Posterior cingulate gyrus (tissue), 11 donors: Measurements from ENCODE around the gene PRR33.

Experiments
- DNase-seq, 10 donors: peaks; one replicate each; pipeline versions ENCODE4 v3.0.0 to v3.0.0-alpha.2; 2020 to 2021; ENCODE audit warnings: mixed read lengths in 3 of 10
- intact Hi-C: fragments of 100-400 bp; cut with DNase I; formaldehyde crosslinking; loops from one replicate; pipeline ENCODE4 v1.15.1; 2023

PRR33 gene

DNA sequence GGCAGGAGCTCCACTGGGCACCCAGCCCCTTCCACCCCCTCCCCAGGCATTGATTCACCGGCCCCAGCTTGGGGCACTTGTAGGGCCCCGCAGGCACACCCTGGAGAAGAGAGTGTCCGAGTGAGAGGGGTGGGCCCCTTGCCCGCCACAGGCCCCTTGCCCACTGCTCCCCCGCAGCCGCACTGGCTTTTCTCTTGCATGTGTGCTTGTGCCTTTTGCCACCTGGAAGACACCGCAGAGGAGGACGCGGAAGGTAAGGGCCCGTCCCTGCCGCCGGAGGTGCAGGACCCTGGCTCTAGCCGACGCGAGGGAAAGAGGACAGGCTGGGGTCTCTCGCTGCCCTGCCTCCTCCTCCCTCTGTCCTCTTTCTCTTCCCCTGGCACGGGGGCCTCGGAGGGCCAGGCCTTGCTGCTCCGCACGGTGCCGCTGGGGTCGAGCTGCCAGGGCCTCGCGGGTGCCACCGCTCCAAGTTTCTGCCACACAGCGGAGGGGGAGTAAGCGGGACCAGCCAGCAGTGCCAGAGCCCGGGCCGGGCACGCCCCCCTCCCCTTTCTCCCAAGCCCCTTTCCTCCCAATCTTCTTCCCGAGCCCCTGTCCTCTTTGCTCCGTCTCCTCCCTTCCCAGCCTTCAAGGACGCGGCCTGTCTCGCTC is 37.3 kb upstream of the PRR33 start:
- peak in 4 of 10 donors; percentile 15 to 76 (median 65) for DNase-seq
- intact Hi-C loops, result no loop called here

GRCh38 chr11:1928470-1928890 is 36.8 kb upstream of the PRR33 start:
- intact Hi-C loops, result no loop called here
- peak in 4 of 10 donors; percentile 9 to 76 (median 70) for DNase-seq

DNA sequence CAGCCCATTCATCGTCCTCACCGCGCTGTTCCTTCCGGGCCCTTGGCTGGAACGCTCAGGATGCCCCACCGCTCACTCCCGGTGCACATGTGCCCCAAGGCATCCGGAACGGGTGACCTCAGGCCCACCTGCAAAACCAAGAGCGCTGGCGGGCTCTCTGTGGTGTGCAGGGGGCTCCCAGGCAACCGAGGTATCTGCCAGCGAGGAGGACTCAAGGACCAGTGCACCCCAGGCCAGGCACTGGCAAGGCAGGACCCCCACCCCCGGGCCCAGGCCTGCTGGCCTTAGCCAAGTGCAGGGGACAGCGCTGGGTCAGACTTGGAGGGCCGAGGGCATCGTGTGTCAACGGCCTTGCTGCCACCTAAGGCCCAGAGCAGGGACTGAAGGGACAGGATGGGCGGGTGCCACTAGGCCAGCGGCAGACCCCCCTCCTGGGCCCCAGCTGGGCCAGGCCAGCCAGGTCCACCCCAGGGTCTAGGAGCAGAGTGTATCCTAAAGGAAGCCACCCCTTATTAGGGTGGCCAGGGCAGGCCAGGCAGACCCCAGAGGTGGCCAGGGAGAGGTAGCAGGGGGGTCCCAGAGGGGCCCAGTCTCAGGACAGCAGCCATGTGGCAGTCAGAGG is 36.3 kb upstream of the PRR33 start:
- peak in 4 of 10 donors; percentile 24 to 84 (median 57) for DNase-seq
- intact Hi-C loops, result no loop called here

GRCh38 chr11:1927026-1927847 is 35.5 kb upstream of the PRR33 start:
- intact Hi-C loops, result no loop called here
- DNase-seq, result peak in 4 of 10 donors; percentile 24 to 78 (median 53)

DNA sequence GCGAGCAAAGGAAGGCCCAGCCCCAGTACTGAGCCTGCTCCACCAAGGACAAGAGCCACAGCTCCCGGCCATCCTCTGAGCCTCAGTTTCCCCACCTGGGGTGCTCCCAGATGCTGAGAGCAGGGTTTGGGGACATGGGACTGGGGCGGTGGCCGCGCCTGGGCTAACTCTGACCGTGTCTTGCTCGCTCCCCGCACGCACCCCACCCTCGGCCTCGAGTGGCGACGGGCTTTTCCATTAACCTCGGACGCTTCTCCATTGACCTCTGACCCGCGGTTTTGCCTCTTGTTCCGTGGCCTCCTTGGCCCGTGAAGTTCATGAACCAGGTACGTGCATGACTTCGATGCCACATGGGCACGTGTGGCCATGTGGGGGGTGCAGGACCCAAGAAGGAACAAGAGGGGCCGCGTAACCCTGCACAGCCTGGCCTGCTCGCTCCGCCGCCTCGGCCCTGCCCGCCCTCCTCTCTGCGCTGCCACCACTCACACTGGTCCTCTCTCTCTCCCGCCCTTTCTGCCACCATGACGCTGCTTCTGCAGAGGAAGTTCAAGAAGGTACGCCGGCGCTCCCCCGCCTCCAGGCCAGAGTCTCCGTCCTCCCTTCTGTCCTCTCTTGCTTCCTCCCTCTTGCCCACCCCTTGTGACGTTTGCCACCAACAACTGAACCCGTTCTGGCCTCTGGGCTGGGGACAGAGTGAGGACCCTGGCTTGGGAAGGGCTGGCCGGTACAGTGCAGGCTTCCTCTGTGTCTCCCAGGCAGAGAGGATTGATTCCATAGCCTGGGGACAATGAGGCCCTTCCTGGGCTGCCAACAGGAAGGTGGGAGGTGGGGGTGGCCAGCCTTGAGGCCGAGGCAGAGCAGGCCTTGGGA is 34.7 kb upstream of the PRR33 start:
- intact Hi-C loops, result no loop called here
- DNase-seq, result peak in 4 of 10 donors; percentile 19 to 72 (median 60)

DNA sequence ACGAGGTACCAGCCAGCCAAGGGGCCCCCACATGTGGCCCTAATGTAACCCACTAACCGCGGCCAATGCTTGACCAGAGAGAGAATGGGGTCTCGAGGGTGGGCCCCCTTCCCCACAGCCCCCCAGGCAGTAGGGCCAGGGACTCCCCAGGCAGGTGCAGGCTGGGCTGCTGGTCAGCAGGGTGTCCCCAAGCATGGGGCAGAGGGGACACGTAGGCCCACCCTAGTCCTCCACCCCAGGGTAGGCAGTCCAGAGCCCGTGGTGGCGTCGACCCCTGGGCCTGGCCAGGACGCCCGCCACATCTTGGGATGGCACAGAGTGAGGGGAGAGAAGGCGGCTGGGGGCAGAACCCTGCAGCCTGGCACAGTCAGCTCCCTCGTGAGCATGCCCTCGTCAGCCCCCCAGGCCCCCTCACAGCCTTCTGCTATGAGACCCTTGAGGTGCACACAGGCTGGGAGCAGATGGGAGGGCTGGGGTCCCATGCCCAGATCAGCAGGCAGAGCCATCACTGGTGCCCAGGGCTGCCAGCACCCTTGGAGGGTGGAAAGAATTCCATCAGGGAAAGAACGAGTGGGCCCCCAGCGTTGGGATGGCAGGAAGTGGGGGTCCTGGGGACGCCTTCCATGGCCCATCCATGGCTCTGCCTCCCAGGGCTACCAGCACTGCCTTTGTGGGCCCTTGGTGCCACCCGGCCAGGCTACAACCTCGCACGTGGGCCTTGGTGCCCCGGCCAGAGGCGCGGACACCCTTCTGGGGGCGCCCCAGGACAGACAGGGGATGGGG is 33.9 kb upstream of the PRR33 start:
- peak in 4 of 10 donors; percentile 15 to 80 (median 56) for DNase-seq
- intact Hi-C loops, result no loop called here

DNA sequence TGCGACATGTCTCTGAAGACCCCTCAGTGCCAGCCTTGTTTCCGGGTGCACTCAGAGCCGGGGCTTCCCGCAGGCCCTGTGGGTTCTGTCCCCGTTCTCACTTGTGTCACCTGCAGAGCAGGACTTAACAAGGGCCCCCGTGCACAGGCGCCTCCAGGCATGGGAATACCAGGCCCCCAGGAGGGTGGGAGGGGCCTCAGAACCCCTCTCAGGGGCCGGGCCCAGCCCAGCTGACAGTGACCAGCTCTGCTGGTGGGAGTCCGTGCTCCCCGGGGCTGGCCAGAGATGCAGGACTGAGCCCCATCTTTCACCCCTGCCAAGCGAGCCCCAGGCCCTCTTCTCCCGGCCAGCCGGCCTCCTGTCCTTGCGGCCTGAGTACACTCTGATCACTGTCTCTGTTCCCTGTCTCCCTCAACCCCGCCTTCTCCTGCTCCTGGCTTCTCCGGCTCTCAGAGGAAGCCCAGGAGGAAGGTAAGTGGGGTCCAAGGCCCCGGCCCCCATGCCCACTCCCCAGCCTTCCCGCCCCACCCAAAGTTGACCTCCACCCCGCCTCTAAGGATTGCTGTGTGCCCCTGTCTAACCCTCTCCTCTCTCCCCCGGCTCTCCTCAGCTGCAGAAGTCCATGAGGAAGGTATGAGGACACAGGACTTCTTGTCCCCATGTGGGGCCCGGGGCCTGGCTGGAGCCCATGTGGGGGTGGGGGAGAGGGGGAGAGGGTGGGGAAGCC is 33.1 kb upstream of the PRR33 start:
- peak in 4 of 10 donors; percentile 20 to 73 (median 52) for DNase-seq
- intact Hi-C loops, result no loop called here

DNA sequence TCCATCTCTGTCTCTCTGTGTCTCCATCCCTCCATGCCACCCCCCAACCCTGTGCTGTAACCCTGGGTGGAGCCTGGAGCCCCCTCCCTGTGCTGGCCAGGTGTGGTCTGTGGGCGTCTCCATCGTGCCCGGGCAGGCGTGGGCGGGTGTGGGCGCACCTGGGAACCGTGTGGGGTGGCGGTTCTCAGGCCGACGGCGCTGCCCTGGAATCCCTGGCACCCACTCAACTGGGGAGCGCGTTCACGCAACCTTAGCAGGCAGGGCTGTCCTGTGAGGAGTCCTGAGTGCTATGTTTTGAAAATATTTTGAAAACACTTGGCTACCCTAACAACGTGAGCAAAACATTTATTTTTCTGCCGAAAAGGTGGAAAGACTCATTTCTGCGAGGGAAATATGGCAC is 32.5 kb upstream of the PRR33 start:
- intact Hi-C loops, result no loop called here
- DNase-seq, result peak in 4 of 10 donors; percentile 22 to 70 (median 62)

DNA sequence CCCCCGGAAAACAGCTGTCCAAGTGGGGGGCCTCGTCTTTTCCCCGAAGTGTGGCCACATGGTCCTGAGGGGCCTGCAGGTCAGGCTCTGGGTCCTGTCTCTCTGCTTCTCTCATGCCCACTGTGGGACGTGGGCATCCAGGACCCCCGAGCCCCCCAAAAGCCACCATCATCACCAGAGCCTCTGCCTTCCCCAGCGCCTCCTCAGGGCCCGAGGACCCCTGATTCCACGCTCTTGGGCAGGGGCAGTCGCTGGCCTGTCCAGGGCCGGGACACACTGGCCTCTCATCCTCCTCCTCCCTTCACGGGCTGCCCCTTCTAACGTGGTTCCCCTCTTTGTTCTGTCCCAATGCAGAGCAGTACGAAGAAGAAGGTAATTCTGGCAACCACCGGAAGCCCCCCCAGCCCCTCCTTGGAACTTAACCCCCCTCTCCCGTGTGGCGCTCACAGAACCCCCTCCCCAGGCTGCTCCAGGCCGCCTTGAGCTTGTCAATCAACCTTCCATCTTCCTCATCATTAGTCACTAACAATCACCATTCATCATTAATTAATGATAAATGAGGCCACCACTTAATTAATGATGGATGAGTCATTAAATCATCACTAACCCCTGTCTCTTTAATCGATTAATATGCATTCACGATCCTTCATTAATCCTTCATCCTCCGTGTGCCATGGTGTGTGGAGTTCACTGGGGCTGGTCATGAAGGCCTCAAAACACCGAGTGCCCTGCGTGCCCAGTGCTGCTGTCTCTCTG is 31.7 kb upstream of the PRR33 start:
- intact Hi-C loops, result no loop called here
- DNase-seq, result peak in 3 of 10 donors; percentile 26 to 58 (median 31)

DNA sequence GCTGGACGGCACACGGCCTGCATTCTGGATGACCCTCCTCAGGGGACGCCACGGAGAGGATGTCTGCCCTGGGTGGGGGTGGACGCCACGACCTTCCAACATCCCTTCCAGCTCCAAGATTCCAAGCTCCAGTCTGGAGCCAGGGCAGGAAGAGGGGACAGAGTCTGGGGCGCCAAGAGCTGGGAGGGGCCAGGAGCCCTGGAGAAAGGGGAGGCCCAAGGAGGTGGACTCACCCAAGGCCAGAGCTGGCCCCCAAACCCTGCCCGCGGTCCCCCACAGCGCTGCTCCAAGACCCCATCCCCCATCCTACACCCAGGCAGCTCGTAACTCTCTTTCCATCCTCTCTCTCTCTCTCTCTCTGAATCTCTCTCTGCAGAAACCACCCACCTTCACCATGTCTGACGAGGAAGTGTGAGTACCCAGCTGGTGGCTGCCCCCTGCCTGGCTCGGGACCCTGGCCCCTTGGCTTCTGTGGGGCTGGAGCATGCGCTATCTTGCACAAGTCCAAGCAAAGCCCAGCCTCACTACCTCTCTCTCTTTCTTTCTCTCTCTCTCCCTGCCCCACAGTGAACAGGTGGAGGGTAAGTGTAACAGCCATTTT is 30.9 kb upstream of the PRR33 start:
- DNase-seq, result peak in 2 of 10 donors; percentile 61 to 64
- intact Hi-C loops, result no loop called here

DNA sequence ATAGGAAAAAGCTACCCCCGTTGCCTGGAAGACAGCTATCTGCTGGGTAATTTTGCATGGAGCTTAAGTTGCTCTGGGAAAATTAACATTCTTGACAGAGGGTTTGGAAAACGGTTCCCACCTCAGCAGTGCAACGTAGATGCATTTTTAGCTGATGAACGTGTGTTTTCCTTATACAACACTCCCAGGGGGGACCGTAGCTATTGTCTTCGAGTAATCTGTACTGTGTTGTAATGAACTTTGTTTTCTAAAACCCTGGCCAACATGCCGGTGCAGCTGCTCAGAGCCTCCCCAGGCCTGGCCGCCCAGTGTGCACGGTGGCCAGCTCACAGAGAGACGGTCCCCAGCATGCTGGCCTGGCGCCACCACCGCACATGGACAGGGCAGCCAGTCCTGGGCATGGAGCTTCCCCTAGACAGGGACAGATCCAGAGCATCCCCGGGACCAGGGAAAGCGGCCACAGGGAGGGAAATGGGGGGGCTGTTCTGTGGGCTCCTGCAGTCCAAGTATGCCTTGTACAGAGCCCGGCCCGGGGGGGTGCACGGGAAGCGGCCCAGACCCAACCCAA is 30.0 kb upstream of the PRR33 start:
- DNase-seq, result peak in 9 of 10 donors; percentile 45 to 93 (median 53)
- intact Hi-C loops, result no loop called here

GRCh38 chr11:1920909-1921573 is 29.3 kb upstream of the PRR33 start:
- DNase-seq, result peak in 2 of 10 donors; percentile 67 to 76
- intact Hi-C loops, result no loop called here

GRCh38 chr11:1920128-1920908 is 28.6 kb upstream of the PRR33 start:
- DNase-seq, result peak in 2 of 10 donors; percentile 34 to 79
- intact Hi-C loops, result no loop called here

- peak in 2 of 10 donors; percentile 80 to 84 for DNase-seq
- intact Hi-C loops, result loop anchor here (5.0 kb wide), 1 partner anchor 37 kb away; no protein-coding TSS in a partner anchor
Observed at GRCh38 chr11:1919391-1920127, 27.9 kb upstream of the PRR33 start, which contains the start of gene TNNT3. Gene TNNT3 (plus strand): TSS chr11:1919703. CDS start chr11:1922875, 3,172 bp downstream.
